LNCAP (cell line): Measurements from ENCODE around the gene SHROOM3.

Source experiments
- CTCF ChIP-seq: fragments of 450-650 bp; IDR thresholded peaks from 2 replicates; pipeline ENCODE4 v1.5.1; 2017; ENCODE audit warnings: mild to moderate bottlenecking

SHROOM3 gene

DNA sequence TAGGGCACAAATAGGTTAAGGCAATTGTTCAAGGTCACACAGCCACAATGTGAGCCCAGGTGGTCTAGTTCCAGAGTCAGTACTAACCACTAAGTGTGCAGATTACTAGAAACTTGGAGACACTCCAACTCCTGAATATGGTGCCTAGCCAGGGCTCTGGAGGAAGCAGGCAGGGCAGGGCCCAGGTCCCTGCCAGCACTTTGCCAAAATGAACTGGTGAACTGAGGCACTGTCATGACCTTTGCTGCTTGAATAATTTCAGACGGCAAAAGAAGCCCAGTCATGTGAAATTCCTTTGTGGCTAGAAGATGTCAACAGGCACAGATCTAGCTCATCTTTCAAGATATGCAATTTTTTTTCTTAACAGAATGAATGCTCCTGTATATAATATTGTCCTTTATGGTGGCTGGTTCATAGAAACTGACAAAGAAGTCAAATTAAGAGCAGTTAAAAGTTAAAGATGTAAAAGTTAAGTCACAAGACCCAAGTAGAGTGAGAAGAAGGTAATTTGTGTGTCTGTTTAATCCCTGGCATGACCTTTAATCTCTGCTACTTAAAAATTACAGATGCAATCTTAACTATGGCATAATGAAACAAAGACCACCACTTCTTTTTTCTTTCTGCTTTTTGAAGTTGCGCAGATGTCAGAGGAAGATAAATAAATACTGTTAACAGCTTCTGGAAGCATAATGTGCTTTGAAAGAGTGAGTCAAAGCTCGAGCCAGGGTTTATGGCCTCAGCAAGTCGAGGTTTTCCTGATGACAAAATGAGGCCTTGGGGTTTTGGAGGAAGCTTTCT lies 54.1 kb downstream of the SHROOM3 start:
- no peak for TF ChIP-seq CTCF

- no peak for TF ChIP-seq CTCF
Measured at GRCh38 chr4:76489686-76490161, 54.7 kb downstream of the SHROOM3 start.

GRCh38 chr4:76492055-76492454 lies 57.0 kb downstream of the SHROOM3 start:
- TF ChIP-seq CTCF, result no peak

DNA sequence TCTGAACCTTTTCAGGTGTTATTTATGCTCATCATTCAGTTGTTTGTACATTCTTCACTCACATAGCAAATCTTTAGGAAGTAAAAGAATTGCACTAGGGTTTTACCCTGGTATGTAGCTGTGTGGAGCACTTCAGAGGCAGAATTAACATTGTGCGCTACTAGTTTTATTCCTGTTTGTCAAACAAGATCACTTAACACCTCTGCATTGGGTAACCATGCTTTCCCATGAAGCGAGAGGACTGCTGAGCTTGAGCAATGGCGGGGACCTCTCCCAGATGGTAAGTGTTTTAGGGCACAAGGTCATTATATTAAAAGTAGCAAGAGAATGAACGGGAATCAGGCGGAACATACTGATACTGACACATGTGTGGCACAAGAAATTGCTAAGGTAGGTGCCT lies 59.2 kb downstream of the SHROOM3 start:
- TF ChIP-seq CTCF, result no peak

DNA sequence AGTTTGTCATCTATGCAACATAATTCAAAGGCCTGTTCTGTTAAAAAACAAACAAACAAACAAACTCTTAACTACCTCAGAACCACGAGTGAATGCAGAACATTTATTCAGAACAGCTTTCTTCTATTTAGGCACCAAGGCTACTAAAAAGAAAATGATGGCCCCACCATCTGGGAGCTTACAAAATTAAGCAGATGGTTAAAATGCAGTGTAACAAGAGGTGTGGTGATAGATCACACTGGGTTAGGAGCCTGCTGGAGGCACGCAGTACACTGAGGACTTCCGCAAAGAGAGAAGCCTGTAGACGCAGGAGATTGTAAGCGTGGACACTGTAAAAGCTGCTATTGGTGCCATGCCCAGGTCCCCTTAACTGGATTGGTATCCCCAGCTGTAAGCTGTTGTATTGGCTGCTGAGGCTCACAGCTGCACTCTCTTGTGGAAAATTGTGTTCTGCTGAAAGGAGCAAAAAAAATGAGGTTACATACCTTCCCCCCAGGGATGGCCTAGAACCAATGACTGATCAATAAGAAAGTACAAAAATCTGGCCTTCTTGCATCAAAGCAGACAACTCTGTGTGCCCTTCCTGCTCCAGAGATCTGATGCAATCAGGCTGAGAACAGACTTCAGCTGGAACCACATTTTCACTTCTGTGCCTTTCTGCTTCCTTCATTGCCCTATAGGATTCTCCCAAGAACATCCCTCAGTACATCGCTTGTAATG lies 60.0 kb downstream of the SHROOM3 start:
- no peak for TF ChIP-seq CTCF

DNA sequence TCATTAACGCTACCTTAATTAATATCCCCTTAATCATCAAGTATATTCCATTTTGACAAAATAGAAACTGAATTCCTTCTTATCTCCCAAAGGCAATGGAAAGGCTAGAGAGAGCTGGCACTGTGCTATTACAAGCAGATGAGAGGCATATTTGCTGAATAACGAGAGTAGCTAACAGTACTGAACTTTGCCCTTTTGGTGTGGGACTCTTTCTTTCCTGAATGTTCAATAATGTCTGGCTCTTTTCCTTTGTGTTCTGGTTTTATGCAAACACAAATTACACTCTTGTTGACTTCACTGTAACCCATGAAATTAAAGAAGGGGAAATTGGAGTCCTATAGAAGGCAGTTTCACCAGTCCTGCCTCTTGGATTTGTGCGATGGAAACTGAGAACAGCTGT lies 63.5 kb downstream of the SHROOM3 start:
- TF ChIP-seq CTCF, result no peak

DNA sequence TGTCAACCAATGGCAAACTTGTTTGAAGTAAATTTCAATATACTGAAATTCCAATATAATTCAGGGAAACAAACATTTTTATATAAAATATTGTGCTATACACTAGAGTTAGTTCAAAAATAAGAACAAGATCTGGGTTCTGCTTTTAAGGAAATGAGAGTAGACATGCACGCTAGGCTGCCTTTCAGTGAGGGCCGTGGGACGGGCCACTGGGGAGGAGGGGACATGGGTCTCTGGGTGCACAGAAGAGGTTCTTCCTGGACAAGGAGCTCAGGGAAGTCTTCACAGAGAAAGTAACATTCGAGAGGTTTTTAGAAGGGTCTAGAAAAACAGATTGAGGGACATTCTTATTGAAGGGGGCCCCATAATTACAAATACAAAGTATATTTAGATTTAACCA lies 64.4 kb downstream of the SHROOM3 start:
- no peak for TF ChIP-seq CTCF
